HL-60 (cell line): Measurements from ENCODE around the gene KRTAP5-4.

Experiments
- DNase-seq, 2 experiments: peaks; one replicate each; pipeline ENCODE4 v3.0.0-alpha.2; 2010 to 2020; ENCODE audit warnings: low read depth in 1 of 2, low spot score in 1 of 2
- H3K27ac ChIP-seq: fragments of 250-450 bp; sonication (Bioruptor Pico); replicated peaks from 2 replicates; pipeline ENCODE4 v1.5.1; 2020; ENCODE audit warnings: mild to moderate bottlenecking, moderate library complexity
- H3K27me3 ChIP-seq: fragments of 250-450 bp; sonication (Bioruptor Pico); 2 replicates; pipeline ENCODE4 v1.5.1; 2021; ENCODE audit warnings: mild to moderate bottlenecking, moderate library complexity; ENCODE audit not compliant: insufficient read depth, poor library complexity, severe bottlenecking
- H3K4me3 ChIP-seq: replicated peaks from 2 replicates; pipeline ENCODE4 v1.5.1; 2011; ENCODE audit warnings: mild to moderate bottlenecking, control low read depth, low read length; ENCODE audit not compliant: insufficient read depth
- CTCF ChIP-seq: IDR thresholded peaks from one replicate; pipeline ENCODE4 v1.5.1; 2011; ENCODE audit warnings: low read length, control low read depth, inconsistent platforms; ENCODE audit not compliant: insufficient read depth
- GABPA ChIP-seq: IDR thresholded peaks from 2 replicates; pipeline ENCODE4 v1.6.1; 2012; ENCODE audit warnings: low read depth
- POLR2AphosphoS5 ChIP-seq: IDR thresholded peaks from 2 replicates; pipeline ENCODE4 v1.6.1; 2012; ENCODE audit warnings: low read depth
- REST ChIP-seq: IDR thresholded peaks from 2 replicates; pipeline ENCODE4 v1.6.1; 2012; ENCODE audit warnings: low read depth; ENCODE audit not compliant: insufficient replicate concordance
- SPI1 ChIP-seq: IDR thresholded peaks from 2 replicates; pipeline ENCODE4 v1.6.1; 2012; ENCODE audit warnings: low read depth, mild to moderate bottlenecking, borderline replicate concordance

The KRTAP5-4 gene

GRCh38 chr11:1574933-1575242 is 47.0 kb downstream of the KRTAP5-4 start:
- TF ChIP-seq POLR2AphosphoS5 (no peak), SPI1 (no peak), GABPA (no peak), CTCF (no peak), REST (no peak)
- Histone ChIP-seq H3K4me3 (no peak overlapping the region), H3K27ac (no peak overlapping the region), H3K27me3 (peaks cover 35% of the 10 kb centered on the region)
- DNase-seq = no peak

- H3K4me3 ChIP-seq = peak overlapping the region; percentile 20; the same call in 1 of the 2 replicates
- no peak overlapping the region for H3K27ac ChIP-seq
These were observed 47.6 kb downstream of the KRTAP5-4 start for GRCh38 chr11:1574238-1574932.

GRCh38 chr11:1573903-1574237 is 48.1 kb downstream of the KRTAP5-4 start:
- Histone ChIP-seq H3K27ac (no peak overlapping the region), H3K27me3 (peaks cover 43% of the 10 kb centered on the region), H3K4me3 (no peak overlapping the region)
- no peak for DNase-seq
- TF ChIP-seq REST = no peak
- TF ChIP-seq CTCF = no peak
- no peak for TF ChIP-seq POLR2AphosphoS5
- no peak for TF ChIP-seq GABPA
- TF ChIP-seq SPI1 = no peak

More at GRCh38 chr11:1574238-1574932, 47.6 kb downstream of the KRTAP5-4 start:
- DNase-seq = peak; percentile 17 to 30
- TF ChIP-seq SPI1 (no peak), CTCF (peak; percentile 43)
- H3K27me3 ChIP-seq = peaks cover 40% of the 10 kb centered on the region
